ENCODE results near the gene ALKBH7.

- TF ChIP-seq POLR2AphosphoS5 (IDR thresholded peaks at IDR 0.05; ENCODE audit: low read depth, low read length) (no peak), ZNF3 (CRISPR knock-in tag; IDR thresholded peaks at IDR 0.05) (no peak), ZIK1 (CRISPR knock-in tag; IDR thresholded peaks at IDR 0.05; ENCODE audit: borderline replicate concordance, low read depth) (no peak), SETDB1 (CRISPR knock-in tag; IDR thresholded peaks at IDR 0.05; ENCODE audit: borderline replicate concordance) (no peak), SPEN (CRISPR knock-in tag; IDR thresholded peaks at IDR 0.05; ENCODE audit: low read depth) (no peak), POLR2A (IDR thresholded peaks at IDR 0.05; ENCODE audit: insufficient read depth in 1 of 2, low read depth in 2 of 2, low read length in 2 of 2) (no peak), PTBP1 (IDR thresholded peaks at IDR 0.05; ENCODE audit: low read depth, low read length, poor library complexity, severe bottlenecking) (no peak)
- TF ChIP-seq, protein P1, sequence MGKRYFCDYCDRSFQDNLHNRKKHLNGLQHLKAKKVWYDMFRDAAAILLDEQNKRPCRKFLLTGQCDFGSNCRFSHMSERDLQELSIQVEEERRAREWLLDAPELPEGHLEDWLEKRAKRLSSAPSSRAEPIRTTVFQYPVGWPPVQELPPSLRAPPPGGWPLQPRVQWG (CRISPR knock-in tag; IDR thresholded peaks at IDR 0.05; ENCODE audit: borderline replicate concordance, low read depth), result no peak
These were observed 29.1 kb upstream of the ALKBH7 start for GRCh38 chr19:6343462-6343861.
